Stimulated activated CD4-positive, alpha-beta T cell treated with anti-CD3 and anti-CD28 coated beads, Interleukin-1b, Interleukin-23, amount 100 ng/mL, for 4 hours (primary cell): ENCODE results near the gene BLM.

ENCODE experiments used
- DNase-seq, 2 donors: peaks; one replicate each; pipeline ENCODE4 v3.0.0-alpha.2; 2020; ENCODE audit warnings: low read depth in 2 of 2

The BLM gene

DNA sequence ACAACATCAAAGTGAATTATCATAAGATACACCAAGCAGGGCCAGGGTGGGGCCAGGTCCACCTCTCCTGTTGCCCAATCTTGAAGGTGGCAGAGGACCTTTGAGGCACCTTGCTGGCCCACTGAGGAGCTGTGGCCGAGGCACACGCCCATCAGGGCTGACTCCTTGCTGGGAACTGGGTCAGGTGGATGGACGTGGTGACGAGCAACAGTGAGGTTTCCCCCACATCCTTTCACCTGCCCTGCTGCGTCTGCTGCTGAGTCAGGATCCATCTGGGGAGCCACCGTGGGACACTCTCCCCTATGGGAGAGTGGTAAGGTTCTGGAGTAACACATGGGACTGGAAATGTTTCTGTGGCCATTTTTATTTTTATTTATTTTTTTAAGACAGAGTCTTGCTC lies 134.0 kb downstream of the BLM start:
- DNase-seq = no peak

DNA sequence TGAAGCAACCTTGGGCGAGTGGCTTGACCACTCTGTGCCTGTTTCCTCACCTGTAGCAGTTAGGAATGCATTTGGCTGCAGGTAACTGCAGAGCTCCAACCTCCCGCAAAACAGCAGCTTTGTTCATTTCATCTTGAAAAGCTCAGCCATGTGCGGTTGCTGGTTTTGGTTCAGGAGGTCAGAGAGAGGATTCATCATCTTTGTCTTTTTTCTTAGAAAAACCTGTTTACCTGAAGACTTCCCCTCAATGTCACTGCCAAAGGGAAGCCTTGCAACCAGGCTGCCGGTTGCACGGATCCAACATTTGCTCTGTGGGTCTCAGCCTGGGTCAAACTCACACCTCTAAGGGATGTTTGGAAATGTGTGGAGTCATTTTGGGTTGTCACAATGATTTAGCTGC lies 134.8 kb downstream of the BLM start:
- no peak for DNase-seq

DNA sequence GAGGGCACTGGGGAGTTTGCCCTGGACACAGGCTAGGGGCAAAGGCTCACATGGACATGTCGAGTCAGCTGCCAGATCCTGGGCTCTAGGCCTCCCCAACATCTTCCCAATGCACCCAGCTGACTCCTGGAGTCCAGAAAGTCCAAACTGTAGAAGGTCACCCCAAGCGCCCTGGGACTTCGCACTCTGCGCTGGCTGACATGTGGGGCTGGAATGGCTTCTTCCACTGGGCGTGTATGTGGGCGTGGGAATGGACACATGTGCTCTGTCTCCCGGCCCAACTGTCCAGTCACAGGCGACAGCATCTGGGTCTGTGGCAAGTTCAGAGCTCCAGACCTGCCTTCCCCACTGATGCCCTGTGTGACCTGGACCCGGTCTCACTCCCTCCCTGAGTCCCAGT lies 138.0 kb downstream of the BLM start:
- DNase-seq = no peak

DNA sequence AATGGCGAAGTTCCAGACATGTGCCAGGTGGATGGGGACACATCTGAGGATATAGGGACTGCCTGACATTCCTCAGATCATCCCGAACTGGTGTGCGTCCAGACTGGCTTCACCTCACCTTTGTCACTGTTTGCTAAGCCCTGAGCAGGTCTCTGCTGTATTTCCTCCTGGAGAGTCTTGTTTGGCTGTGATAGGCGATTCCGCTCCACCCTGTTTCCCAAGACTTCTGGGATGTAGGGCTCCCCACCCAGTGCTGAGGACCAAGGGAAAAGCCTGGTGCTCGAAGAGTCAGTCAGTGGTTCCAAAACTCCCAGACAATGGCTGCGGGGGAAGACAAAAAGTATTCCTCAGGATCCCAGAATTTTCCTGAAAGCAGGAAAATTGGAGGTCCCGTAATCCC lies 140.2 kb downstream of the BLM start:
- no peak for DNase-seq

DNA sequence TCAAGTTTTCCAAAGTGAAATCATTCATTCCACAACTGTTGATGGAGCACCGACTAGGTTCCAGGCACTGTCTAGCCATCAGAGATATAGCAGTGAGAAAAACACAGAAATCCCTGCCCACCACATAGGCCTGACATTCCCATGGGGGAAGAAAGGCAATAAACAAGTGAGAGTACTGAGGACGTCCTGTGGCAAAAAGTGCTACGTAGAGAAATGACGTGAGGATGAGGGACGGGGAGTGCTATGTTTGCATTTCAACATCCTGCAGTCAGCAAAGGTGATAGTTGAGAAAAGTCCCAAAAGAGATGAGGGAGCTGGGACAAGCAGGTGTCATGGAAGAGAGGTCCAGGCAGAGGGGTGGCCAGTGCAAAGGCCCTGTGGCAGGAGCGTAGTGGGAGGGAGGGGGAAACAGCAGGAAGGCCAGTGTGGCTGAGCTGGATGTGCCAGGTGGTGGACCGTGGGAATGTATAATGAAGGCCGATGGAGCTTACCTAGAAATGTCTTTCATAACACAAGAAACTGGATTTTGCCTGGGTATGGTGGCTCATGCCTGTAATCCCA lies 140.8 kb downstream of the BLM start:
- DNase-seq = no peak

DNA sequence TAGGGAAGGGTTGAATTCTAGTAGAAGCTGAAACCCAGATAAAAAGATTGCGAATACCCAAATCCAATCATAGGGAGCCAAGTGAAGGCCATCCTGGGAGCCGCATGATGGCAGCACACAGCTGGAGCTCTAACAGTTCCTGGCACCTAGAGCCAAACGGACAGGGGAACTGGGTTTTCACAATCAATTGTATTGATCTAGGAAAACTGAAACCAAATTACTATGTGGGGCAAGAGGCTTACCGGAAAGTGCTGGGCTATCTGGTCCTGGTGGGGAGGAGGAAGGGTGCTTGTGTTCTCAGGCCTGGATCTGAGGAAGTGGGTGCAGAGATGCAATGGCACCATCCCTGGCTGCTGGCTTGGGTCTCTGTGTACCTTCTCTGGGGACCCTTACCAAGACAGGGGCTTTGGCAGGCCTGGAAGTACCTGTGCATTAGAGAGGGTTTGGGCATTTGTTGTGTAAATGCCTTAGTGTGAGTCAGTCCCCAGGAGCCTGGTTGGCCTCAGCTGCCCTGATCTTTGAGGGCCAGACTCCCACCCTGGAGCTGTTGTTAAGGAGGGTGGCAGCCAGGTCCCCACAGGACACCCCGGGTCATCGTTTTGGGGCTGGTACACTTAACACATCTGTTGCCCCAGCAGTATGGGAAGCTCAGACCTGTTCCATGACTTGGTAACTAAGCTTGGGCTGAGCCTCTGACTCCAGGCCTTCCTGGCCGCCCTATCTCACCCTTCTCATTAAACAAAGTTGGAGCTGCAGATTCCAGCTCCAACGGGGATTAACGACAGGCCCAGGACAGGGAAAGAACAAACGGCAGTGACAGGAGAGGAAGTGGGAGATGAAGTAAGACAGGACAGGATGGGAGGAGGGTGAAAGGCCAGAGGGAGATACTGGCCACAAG lies 142.3 kb downstream of the BLM start:
- DNase-seq = no peak

DNA sequence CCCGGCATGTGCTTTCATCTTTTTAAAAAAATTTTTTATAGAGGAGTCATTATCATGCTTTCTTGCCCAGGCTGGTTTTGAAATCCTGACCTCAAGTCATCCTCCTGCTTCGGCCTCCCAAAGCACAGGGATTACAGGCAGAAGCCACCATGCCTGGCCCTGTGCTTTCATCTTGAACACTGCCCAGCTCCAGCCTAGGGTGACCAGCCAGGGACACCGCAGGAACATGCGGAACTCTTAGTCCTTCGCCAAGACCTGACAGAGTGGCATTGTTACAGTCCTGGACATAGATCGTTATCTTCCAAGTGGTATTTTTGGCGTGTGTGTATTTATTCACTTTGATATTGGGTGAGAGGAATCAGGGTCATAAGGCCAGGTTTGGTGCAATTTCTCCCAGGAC lies 143.3 kb downstream of the BLM start:
- no peak for DNase-seq

DNA sequence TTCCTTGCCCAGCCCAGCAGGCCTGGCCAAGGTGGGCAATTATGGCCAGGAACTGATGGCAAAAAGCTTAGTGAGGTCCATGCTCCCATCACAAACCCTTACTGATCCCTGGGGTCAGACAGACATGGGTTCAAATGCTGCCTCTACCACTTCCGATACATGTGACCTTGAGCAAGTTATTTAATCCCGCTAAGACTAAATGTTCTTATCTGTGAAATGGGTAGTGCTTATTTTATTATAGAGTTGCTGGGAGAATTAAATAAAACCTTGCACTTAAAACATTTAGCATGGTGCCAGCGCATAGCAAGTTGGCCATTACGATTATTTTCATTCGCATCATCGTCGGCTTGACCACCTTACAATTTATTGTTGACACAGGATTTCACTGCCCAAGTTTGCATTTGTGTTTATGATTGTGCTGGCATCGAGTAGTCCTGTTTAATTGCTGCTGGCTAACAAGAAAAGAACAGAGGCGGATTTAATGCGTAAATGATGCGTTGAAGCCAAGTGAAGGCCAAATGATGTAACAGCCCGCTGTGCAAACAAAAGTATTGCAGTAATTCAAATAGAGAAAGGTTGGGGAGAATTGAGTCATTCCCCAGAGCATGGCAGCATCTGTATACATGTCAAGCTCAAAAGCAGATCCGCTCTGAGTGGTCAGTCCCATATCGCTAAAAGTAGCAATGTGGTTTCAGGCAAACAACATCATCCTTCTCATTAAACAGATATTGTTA lies 144.0 kb downstream of the BLM start:
- DNase-seq = no peak

DNA sequence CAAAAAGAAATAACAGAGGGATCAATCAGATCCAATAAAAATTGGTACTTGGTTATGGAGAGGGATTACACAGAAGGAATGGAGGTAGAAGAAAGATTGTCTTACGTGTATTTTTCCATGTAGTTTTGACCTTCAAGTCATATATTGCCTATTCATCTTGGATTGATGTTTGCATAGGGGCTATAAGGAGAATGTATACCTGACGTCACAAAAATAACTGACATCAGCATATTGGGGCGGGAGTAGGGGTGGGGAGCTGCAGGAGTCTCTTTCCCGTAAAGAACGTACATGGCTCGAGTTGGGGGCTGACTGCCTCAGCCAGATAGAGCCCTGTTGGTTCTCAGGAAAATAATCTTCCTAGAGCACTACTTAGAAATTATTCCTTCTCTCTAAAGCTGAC lies 145.3 kb downstream of the BLM start:
- DNase-seq = no peak

DNA sequence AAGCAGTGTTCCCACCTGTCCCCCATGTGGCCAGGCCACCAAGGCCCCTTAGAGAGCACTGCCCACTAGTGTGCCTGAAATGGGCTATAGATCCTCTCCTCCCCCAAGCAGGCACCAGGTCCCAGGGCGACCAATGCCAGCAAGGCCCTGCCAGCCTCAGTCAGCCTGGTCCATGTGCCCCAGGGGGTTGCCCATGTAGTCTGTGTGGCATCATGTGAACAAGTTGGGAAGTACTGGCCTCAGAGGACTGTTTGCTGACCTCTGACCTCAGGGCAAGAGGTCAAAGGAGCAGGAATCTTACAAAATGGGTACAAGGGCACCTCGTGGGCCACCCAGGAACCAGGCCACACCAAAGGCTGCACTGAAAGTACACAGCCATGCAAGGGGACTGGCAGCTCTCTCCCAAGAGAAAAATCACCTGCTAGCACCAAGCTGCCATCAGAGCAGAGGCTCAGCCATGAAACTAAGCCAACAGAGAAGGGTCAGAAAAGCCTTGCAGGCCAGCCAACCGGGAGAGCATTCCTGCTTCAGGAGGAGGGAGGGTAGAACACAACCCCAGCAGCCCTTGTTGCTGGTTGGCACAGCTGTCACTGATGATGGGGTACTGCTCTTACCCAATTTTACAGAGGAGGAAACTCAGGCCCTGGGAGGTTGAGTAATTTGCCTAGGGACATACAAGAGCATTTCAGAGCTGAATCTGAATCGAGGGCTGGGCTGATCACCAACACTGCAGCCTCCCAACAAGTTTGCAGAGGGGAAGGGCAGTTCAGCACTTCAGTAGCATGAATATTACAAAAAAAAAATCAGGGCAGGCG lies 146.0 kb downstream of the BLM start:
- DNase-seq = no peak

DNA sequence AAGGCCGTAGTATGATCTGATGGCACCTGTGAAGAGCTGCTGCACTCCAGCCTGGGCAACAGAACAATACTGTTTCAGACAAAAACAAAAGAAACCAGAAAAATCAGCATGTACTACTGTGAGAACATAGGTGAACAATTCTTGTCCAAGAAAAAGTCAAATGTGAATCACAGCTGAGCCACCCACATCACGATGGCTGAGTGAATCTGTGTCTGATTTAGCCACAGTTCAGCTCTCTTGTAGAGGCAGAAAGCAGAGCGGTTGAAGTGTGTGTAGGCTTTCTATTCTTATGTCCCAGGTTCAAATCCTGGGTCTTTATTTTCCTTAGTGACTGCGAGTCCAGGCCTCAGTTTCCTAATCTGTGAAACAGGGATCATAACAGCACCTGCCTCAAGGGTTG lies 146.8 kb downstream of the BLM start:
- no peak for DNase-seq

DNA sequence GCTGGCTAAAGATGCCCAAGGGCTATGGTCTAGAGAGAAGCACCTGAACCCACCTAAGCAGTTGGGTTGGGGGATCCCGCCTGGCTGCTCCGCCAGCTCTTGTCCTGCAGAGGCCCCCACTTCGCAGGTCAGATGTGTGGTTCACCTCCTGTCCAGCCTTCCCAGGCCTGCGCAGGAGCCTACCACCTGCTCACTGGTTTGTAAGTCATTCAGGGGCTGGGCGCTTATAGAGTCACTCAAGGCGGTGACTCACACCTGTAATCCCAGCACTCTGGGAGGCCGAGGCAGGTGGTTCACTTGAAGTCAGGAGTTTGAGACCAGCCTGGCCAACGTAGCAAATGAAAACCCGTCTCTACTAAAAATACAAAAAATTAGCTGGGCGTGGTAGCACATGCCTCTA lies 147.4 kb downstream of the BLM start:
- DNase-seq = no peak

DNA sequence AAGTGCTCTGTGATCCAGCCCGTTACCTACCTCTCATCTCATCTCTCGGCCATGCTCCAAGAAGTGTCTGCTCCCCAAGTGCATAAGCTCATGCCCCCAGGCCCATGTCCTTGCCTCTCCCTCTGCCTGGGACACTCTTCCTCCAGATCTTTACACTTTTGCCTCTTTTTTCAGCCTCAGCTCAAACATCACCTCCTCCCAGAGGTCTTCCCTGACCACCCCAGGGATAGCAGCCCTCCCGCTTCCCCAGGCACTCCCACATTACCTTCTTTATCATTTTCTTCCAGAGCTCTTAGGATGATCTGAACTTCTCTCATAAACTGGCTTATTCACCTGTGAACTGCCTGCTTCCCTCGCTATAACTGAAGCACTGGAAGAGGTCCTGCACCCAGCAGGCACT lies 148.6 kb downstream of the BLM start:
- DNase-seq = no peak
